Measurements from ENCODE around the gene VWF. TPM values are rescaled to one million over a fixed set of nuclear protein-coding genes. Genes with fewer than 3 reads are reported as not detected.

The VWF gene
- total and polyA plus RNA-seq, 2 of the 4 experiments (the other 2 are of a cell fraction) = under 0.01 to 0.09 TPM

DNA sequence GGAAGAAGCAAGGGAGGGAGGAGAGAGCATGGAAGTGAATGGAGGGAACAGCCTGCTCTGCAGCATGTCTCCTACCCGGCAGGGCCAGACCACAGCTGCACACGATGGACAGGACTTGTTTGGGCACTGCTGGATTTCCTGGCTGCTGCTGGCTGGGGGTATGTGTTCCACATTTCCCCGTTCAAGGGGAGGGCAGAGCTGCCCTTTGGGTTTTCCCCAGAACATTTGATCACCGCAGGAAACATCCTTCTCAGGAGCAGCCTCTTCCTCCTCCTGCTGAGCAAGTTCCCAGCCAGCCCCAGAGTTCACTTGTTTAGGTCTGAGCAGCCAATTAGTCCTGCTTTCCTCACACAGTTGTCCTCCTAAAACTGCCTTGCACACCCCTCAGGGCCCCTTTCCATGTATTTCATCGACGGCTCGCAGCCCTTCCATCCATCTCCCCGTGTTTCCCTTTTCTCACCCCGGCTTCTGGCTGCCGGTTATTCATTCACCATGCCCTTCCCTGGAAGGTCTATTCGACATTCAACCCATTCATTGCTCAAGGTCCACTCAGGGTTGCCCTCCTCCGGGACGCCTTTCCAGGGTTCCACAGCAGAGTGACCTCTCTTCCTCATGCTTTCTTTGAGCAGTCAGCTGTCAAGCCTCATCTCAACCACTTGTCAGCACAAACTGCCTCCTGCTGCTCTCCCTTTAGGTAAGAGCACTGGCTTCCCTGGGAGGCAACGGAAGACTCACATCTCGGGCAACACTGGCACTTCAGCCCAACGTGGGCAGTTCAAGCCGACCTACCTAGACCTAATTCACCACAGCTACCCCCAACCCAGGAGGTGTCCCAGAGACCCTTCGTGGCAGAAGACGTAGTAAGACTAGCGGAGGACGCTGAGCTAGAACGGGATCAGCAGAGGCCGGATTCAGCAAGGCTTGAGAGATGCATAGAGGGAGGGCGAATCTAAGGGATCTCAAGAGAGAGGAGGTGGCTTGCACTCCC, 159.3 kb downstream of the VWF start:
- ATAC-seq (ENCODE audit: low read depth) (no peak; the same call in 1 of the 2 replicates), DNase-seq (no peak)
- Histone ChIP-seq H2AK9ac (replicated peaks; ENCODE audit: low read depth, low read length, poor library complexity) (peak overlapping the region; percentile 0), H4K5ac (ENCODE audit: low read depth, low read length) (no peak overlapping the region), H3K4ac (ENCODE audit: low read depth, low read length) (no peak overlapping the region), H2BK20ac (ENCODE audit: low read depth, low read length) (no peak overlapping the region), H4K91ac (ENCODE audit: insufficient read depth, low read depth, low read length) (no peak overlapping the region; the same call in 1 of the 2 replicates), H4K8ac (ENCODE audit: low read depth in 2 of 2, low read length in 2 of 2) (no peak overlapping the region), H3K9ac (ENCODE audit: low read depth, low read length) (no peak overlapping the region), H2AFZ (replicated peaks; ENCODE audit: low read length, poor library complexity) (peak overlapping the region; percentile 59), H2AK5ac (ENCODE audit: low read depth, low read length) (no peak overlapping the region; the same call in 1 of the 2 replicates), H2BK15ac (ENCODE audit: low read depth, low read length) (no peak overlapping the region), H3K79me1 (ENCODE audit: low read depth in 1 of 2, low read length in 2 of 2) (no peaks in the 10 kb centered on the region), H2BK120ac (ENCODE audit: low read depth, low read length) (no peak overlapping the region), H3K27ac (ENCODE audit: insufficient read depth, low read length) (no peak overlapping the region), H3K36me3 (ENCODE audit: control insufficient read depth, insufficient read depth, low read length) (no peaks in the 10 kb centered on the region), H3K27me3 (ENCODE audit: control insufficient read depth, insufficient read depth, low read length) (peaks cover 30% of the 10 kb centered on the region), H3K4me1 (ENCODE audit: control insufficient read depth, insufficient read depth, low read length) (no peaks in the 10 kb centered on the region), H3K9me1 (ENCODE audit: insufficient read depth, low read length) (no peaks in the 10 kb centered on the region), H2BK5ac (ENCODE audit: low read depth, low read length, poor library complexity, severe bottlenecking) (no peak overlapping the region), H3K18ac (ENCODE audit: low read depth, low read length) (no peak overlapping the region), H3K23ac (ENCODE audit: low read depth, low read length) (no peak overlapping the region), H3K4me2 (ENCODE audit: low read depth, low read length) (no peak overlapping the region), H3K56ac (ENCODE audit: extremely low read depth, insufficient read depth, low read length) (no peak overlapping the region), H3K9me3 (ENCODE audit: control insufficient read depth, insufficient read depth, low read length) (no peaks in the 10 kb centered on the region), H3K4me3 (ENCODE audit: insufficient read depth, low read depth, low read length) (no peak overlapping the region), H4K20me1 (ENCODE audit: insufficient read depth, low read length) (no peaks in the 10 kb centered on the region), H3K14ac (replicated peaks; ENCODE audit: low read depth, low read length) (no peak overlapping the region)
- dilution Hi-C loops (cut with HindIII; ENCODE audit: low sequenced_read_pairs, unreplicated experiment) (no loop called here), intact Hi-C loops (cut with micrococcal nuclease) (loop anchor here (5.0 kb wide), 1 partner anchor 538 kb away; no protein-coding TSS in a partner anchor), in situ Hi-C loops (cut with MboI; ENCODE audit: low sequenced_read_pairs) (no loop called here)
- POLR2A ChIA-PET (ENCODE audit: unreplicated experiment) = no interaction called here
- no TSS peak for BruUV-seq (replicated peaks)
- 61% methylated on average over 16 of the region's 24 CpGs; no CpG with 5 or more reads in 1 of the 2 experiments for WGBS, 2 experiments (ENCODE audit: extremely low coverage in 2 of 2, insufficient read length in 1 of 2)
- TF ChIP-seq RCOR1 (IDR thresholded peaks at IDR 0.05; ENCODE audit: insufficient replicate concordance, low read length) = no peak
- no peak for TF ChIP-seq POLR2A (IDR thresholded peaks at IDR 0.05; ENCODE audit: low read depth, low read length)
- TF ChIP-seq FOS (IDR thresholded peaks at IDR 0.05; ENCODE audit: low read depth, low read length) = no peak
- TF ChIP-seq MAFK (IDR thresholded peaks at IDR 0.05; ENCODE audit: low read depth, low read length) = no peak
- TF ChIP-seq, protein P1, sequence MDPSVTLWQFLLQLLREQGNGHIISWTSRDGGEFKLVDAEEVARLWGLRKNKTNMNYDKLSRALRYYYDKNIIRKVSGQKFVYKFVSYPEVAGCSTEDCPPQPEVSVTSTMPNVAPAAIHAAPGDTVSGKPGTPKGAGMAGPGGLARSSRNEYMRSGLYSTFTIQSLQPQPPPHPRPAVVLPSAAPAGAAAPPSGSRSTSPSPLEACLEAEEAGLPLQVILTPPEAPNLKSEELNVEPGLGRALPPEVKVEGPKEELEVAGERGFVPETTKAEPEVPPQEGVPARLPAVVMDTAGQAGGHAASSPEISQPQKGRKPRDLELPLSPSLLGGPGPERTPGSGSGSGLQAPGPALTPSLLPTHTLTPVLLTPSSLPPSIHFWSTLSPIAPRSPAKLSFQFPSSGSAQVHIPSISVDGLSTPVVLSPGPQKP (IDR thresholded peaks at IDR 0.05; ENCODE audit: borderline replicate concordance, low read depth, low read length) = no peak
- no peak for TF ChIP-seq MAZ (IDR thresholded peaks at IDR 0.05; ENCODE audit: borderline replicate concordance, low read depth, low read length)
- no peak for TF ChIP-seq RAD21 (IDR thresholded peaks at IDR 0.05; ENCODE audit: low read length)
- TF ChIP-seq CHD1 (IDR thresholded peaks at IDR 0.05; ENCODE audit: low read depth, low read length) = no peak
- TF ChIP-seq RFX5 (IDR thresholded peaks at IDR 0.05; ENCODE audit: low read depth, low read length) = no peak
- TF ChIP-seq, protein P2, sequence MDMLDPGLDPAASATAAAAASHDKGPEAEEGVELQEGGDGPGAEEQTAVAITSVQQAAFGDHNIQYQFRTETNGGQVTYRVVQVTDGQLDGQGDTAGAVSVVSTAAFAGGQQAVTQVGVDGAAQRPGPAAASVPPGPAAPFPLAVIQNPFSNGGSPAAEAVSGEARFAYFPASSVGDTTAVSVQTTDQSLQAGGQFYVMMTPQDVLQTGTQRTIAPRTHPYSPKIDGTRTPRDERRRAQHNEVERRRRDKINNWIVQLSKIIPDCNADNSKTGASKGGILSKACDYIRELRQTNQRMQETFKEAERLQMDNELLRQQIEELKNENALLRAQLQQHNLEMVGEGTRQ (IDR thresholded peaks at IDR 0.05; ENCODE audit: low read depth, low read length) = no peak
- no peak for TF ChIP-seq SMC3 (IDR thresholded peaks at IDR 0.05; ENCODE audit: low read depth, low read length)
- CTCF ChIA-PET = interaction anchor here (2.2 kb wide), 1 partner anchor 72 kb away, joined by 7 read pairs; no protein-coding TSS in a partner anchor

All from IMR-90 (cell line).